ENCODE results near the gene SMAD2. TPM values are rescaled to one million over a fixed set of nuclear protein-coding genes. Genes with fewer than 3 reads are reported as not detected.

SMAD2 gene
- total RNA-seq, 3 donors from 2014 or later, result 35.1 to 101 (median 73.6) TPM

- Histone ChIP-seq H3K27ac (peak overlapping the region; percentile 55 to 64), H3K27me3 (no peaks in the 10 kb centered on the region), H3K4me3 (no peak overlapping the region), H3K36me3 (no peaks in the 10 kb centered on the region), H3K4me1 (no peaks in the 10 kb centered on the region), H3K9me3 (no peaks in the 10 kb centered on the region)
- TF ChIP-seq POLR2A (IDR thresholded peaks at IDR 0.05), result no peak
- no peak for TF ChIP-seq POLR2AphosphoS5 (IDR thresholded peaks at IDR 0.05)
- TF ChIP-seq CTCF (IDR thresholded peaks at IDR 0.05), result no peak
- no peak for DNase-seq (ENCODE audit: low spot score in 2 of 2)
- intact Hi-C loops (cut with DNase I; ENCODE audit: low total_unique reads), result no loop called here
These were observed 17.5 kb downstream of the SMAD2 start for GRCh38 chr18:47912794-47913585.

- Histone ChIP-seq H3K27me3 (no peaks in the 10 kb centered on the region), H3K9me3 (no peaks in the 10 kb centered on the region), H3K4me3 (no peak overlapping the region), H3K4me1 (no peaks in the 10 kb centered on the region), H3K27ac (peak overlapping the region; percentile 23 to 61), H3K36me3 (no peaks in the 10 kb centered on the region)
- DNase-seq (ENCODE audit: low spot score in 2 of 2), result no peak
- intact Hi-C loops (cut with DNase I; ENCODE audit: low total_unique reads), result no loop called here
- TF ChIP-seq POLR2AphosphoS5 (IDR thresholded peaks at IDR 0.05) (no peak), POLR2A (IDR thresholded peaks at IDR 0.05) (no peak), CTCF (IDR thresholded peaks at IDR 0.05) (no peak)
These were observed 18.1 kb downstream of the SMAD2 start for GRCh38 chr18:47912343-47912742.

DNA sequence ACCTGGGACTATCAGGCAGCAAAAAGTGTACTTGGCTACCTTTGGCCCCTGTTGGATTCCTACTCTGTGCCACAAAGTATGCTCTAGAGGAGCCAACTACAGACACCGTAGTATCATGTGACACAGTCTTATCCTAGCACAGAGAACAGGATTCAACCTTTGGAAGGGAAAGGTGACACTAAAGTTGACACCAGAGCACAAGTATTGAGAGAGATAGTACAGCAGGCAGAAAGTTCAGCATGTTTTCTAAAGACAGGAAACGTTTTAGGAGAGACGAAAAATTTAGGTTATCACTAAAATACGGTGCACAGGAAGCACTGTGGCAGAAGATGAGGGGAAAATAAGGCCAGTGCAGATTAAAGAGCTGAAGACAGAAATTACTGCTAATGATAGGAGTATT is 18.6 kb downstream of the SMAD2 start:
- H3K9me3 ChIP-seq, result no peaks in the 10 kb centered on the region
- peak overlapping the region; percentile 23 to 61 for H3K27ac ChIP-seq
- intact Hi-C loops (cut with DNase I; ENCODE audit: low total_unique reads), result no loop called here
- H3K27me3 ChIP-seq, result no peaks in the 10 kb centered on the region
- no peaks in the 10 kb centered on the region for H3K4me1 ChIP-seq
- H3K4me3 ChIP-seq, result no peak overlapping the region
- TF ChIP-seq POLR2AphosphoS5 (IDR thresholded peaks at IDR 0.05) (no peak), POLR2A (IDR thresholded peaks at IDR 0.05) (no peak), CTCF (IDR thresholded peaks at IDR 0.05) (no peak)
- H3K36me3 ChIP-seq, result no peaks in the 10 kb centered on the region
- no peak for DNase-seq (ENCODE audit: low spot score in 2 of 2)

GRCh38 chr18:47909484-47909883 is 21.0 kb downstream of the SMAD2 start:
- no peak for DNase-seq (ENCODE audit: low spot score in 2 of 2)
- Histone ChIP-seq H3K27me3 (no peaks in the 10 kb centered on the region), H3K36me3 (no peaks in the 10 kb centered on the region), H3K9me3 (peaks cover 0 to 5% of the 10 kb centered on the region in 2 donors), H3K4me3 (no peak overlapping the region), H3K4me1 (no peaks in the 10 kb centered on the region), H3K27ac (no peak overlapping the region)
- no peak for TF ChIP-seq POLR2AphosphoS5 (IDR thresholded peaks at IDR 0.05)
- no peak for TF ChIP-seq CTCF (IDR thresholded peaks at IDR 0.05)
- no peak for TF ChIP-seq POLR2A (IDR thresholded peaks at IDR 0.05)
- intact Hi-C loops (cut with DNase I; ENCODE audit: low total_unique reads), result no loop called here

GRCh38 chr18:47908592-47908991 is 21.9 kb downstream of the SMAD2 start:
- intact Hi-C loops (cut with DNase I; ENCODE audit: low total_unique reads), result no loop called here
- H3K4me3 ChIP-seq, result no peak overlapping the region
- H3K9me3 ChIP-seq, result peaks cover 5% of the 10 kb centered on the region in 2 donors
- no peak overlapping the region for H3K27ac ChIP-seq
- no peaks in the 10 kb centered on the region for H3K36me3 ChIP-seq
- no peak for DNase-seq (ENCODE audit: low spot score in 2 of 2)
- no peak for TF ChIP-seq CTCF (IDR thresholded peaks at IDR 0.05)
- H3K4me1 ChIP-seq, result no peaks in the 10 kb centered on the region
- no peaks in the 10 kb centered on the region for H3K27me3 ChIP-seq
